Measurements from ENCODE around the gene SF1. TPM values are rescaled to one million over a fixed set of nuclear protein-coding genes. Genes with fewer than 3 reads are reported as not detected.

The SF1 gene
- total and polyA plus RNA-seq, 2 donors (not counting 3 experiments of a cell fraction or from before 2014, with no cell fraction given): 95.0 to 342 TPM

GRCh38 chr11:64768300-64768694 lies 10.0 kb downstream of the SF1 start:
- no TSS peak for BruUV-seq (replicated peaks)
- H3K4me1 ChIP-seq (ENCODE audit: control insufficient read depth, extremely low read depth, insufficient read depth, low read length): peaks cover 31% of the 10 kb centered on the region
- no peaks in the 10 kb centered on the region for H3K9me1 ChIP-seq (replicated peaks; ENCODE audit: control insufficient read depth, extremely low read depth, insufficient read depth, low read length)
- no peak overlapping the region for H3K4me2 ChIP-seq (ENCODE audit: insufficient read depth, low read length)
- intact Hi-C loops (cut with micrococcal nuclease) (no loop called here), dilution Hi-C loops (cut with MboI; ENCODE audit: extremely low pct_ligation_motif_present, low sequenced_read_pairs) (no loop called here)
- ChIA-PET POLR2A (no interaction called here), CTCF (interaction anchor here (0.7 to 1.1 kb wide), 2 partner anchors 13 to 79 kb away, joined by 3 to 5 read pairs; no protein-coding TSS in a partner anchor)
- H2AFZ ChIP-seq (ENCODE audit: low read depth, low read length): no peak overlapping the region
- peaks cover 68 to 72% of the 10 kb centered on the region in 2 experiments for H3K36me3 ChIP-seq (ENCODE audit: control insufficient read depth in 2 of 2, extremely low read depth in 1 of 2, insufficient read depth in 2 of 2, low read length in 2 of 2)
- H3K79me2 ChIP-seq (ENCODE audit: control insufficient read depth, insufficient read depth, low read length): peaks cover 66% of the 10 kb centered on the region
- no peaks in the 10 kb centered on the region for H3K27me3 ChIP-seq (ENCODE audit: control insufficient read depth in 2 of 2, insufficient read depth in 2 of 2, low read length in 2 of 2)
- FAIRE-seq (no peak), DNase-seq (ENCODE audit: low read depth, low spot score) (no peak)
- H3K9me3 ChIP-seq (replicated peaks; ENCODE audit: control insufficient read depth, insufficient read depth, low read length): no peaks in the 10 kb centered on the region
- no peak overlapping the region for H3K4me3 ChIP-seq (replicated peaks in 1 of 3; ENCODE audit: insufficient read depth in 1 of 3, low read depth in 1 of 3, low read length in 3 of 3)
- no peak overlapping the region for H3K9ac ChIP-seq (replicated peaks; ENCODE audit: extremely low read depth, insufficient read depth, low read length)
- H3K27ac ChIP-seq (ENCODE audit: insufficient read depth, low read depth, low read length): no peak overlapping the region
- no peak for TF ChIP-seq EZH2 (IDR thresholded peaks at IDR 0.05; ENCODE audit: borderline replicate concordance, low read depth, low read length, severe bottlenecking)
- TF ChIP-seq JUN (IDR thresholded peaks at IDR 0.05; ENCODE audit: borderline replicate concordance, insufficient read depth, insufficient read length, low read depth): no peak
- no peak for TF ChIP-seq MAX (IDR thresholded peaks at IDR 0.05; ENCODE audit: insufficient read depth, insufficient read length)
- no peak for TF ChIP-seq MYC (IDR thresholded peaks at IDR 0.05; ENCODE audit: low read depth, low read length)
- TF ChIP-seq POLR2AphosphoS5 (IDR thresholded peaks at IDR 0.05; ENCODE audit: insufficient read depth, low read depth, low read length): no peak
- H4K20me1 ChIP-seq (replicated peaks; ENCODE audit: control insufficient read depth, extremely low read depth, insufficient read depth, low read length): peaks cover 13% of the 10 kb centered on the region

GRCh38 chr11:64767344-64768299 lies 10.7 kb downstream of the SF1 start:
- dilution Hi-C loops (cut with MboI; ENCODE audit: extremely low pct_ligation_motif_present, low sequenced_read_pairs): no loop called here
- Histone ChIP-seq H2AFZ (ENCODE audit: low read depth, low read length) (no peak overlapping the region), H3K27me3 (ENCODE audit: control insufficient read depth in 2 of 2, insufficient read depth in 2 of 2, low read length in 2 of 2) (no peaks in the 10 kb centered on the region), H3K79me2 (ENCODE audit: control insufficient read depth, insufficient read depth, low read length) (peaks cover 59% of the 10 kb centered on the region), H3K4me3 (replicated peaks in 1 of 3; ENCODE audit: insufficient read depth in 1 of 3, low read depth in 1 of 3, low read length in 3 of 3) (no peak overlapping the region), H4K20me1 (replicated peaks; ENCODE audit: control insufficient read depth, extremely low read depth, insufficient read depth, low read length) (peaks cover 13% of the 10 kb centered on the region), H3K27ac (ENCODE audit: insufficient read depth, low read depth, low read length) (peak overlapping the region; percentile 10), H3K4me2 (ENCODE audit: insufficient read depth, low read length) (no peak overlapping the region), H3K9me1 (replicated peaks; ENCODE audit: control insufficient read depth, extremely low read depth, insufficient read depth, low read length) (no peaks in the 10 kb centered on the region), H3K9me3 (replicated peaks; ENCODE audit: control insufficient read depth, insufficient read depth, low read length) (no peaks in the 10 kb centered on the region), H3K9ac (replicated peaks; ENCODE audit: extremely low read depth, insufficient read depth, low read length) (no peak overlapping the region), H3K36me3 (ENCODE audit: control insufficient read depth in 2 of 2, extremely low read depth in 1 of 2, insufficient read depth in 2 of 2, low read length in 2 of 2) (peaks cover 70 to 71% of the 10 kb centered on the region in 2 experiments), H3K4me1 (ENCODE audit: control insufficient read depth, extremely low read depth, insufficient read depth, low read length) (peaks cover 31% of the 10 kb centered on the region)
- ChIA-PET CTCF (interaction anchor here (0.7 to 1.1 kb wide), 2 partner anchors 12 to 78 kb away, joined by 3 to 5 read pairs; no protein-coding TSS in a partner anchor), POLR2A (no interaction called here)
- no peak for TF ChIP-seq GATA2 (IDR thresholded peaks at IDR 0.05; ENCODE audit: insufficient read depth, insufficient read length, low read depth, low read length)
- TF ChIP-seq CTCF (IDR thresholded peaks at IDR 0.05; ENCODE audit: extremely low read depth in 1 of 2, insufficient read depth in 1 of 2, low read depth in 1 of 2, low read length in 2 of 2): peak; percentile 79 to 87
- TF ChIP-seq FOS (IDR thresholded peaks at IDR 0.05; ENCODE audit: borderline replicate concordance, insufficient read depth, low read length): no peak
- DNase-seq (ENCODE audit: low read depth, low spot score) (peak; percentile 55), FAIRE-seq (peak; percentile 55)
- intact Hi-C loops (cut with micrococcal nuclease): no loop called here
- BruUV-seq (replicated peaks): TSS peak; percentile 3

All from endothelial cell of umbilical vein (primary cell).